Activated CD8-positive, alpha-beta memory T cell treated with anti-CD3 and anti-CD28 coated beads, Interleukin-2, amount 10 ng/mL, durations not matched to agents 7 days and 5 days (primary cell): Measurements from ENCODE around the gene C16orf92. TPM values are rescaled to one million over a fixed set of nuclear protein-coding genes. Genes with fewer than 3 reads are reported as not detected.
"Not testable (repeated sequence)": the region's sequence is repeated elsewhere in the genome, so short reads cannot be mapped to it uniquely, and the experiment has no call there.

ENCODE experiments used
- ATAC-seq: fragments of 150-1000 bp; cut with Tn5 transposase; one replicate; pipeline ENCODE4 v1.10.0; 2021; ENCODE audit warnings: moderate library complexity
- CTCF ChIA-PET: fragments of 350-600 bp; sonication (Branson Sonifier 250); formaldehyde crosslinking; loops from one replicate; lab custom pipeline; 2021; ENCODE audit warnings: antibody characterized with exemption; lab: Charles Lee
- DNase-seq: peaks from one replicate; pipeline ENCODE4 v3.0.0-alpha.2; 2020
- H3K27ac Mint-ChIP-seq: one replicate; pipeline ENCODE4 v1.8.0; 2021; ENCODE audit warnings: mild to moderate bottlenecking, mixed read lengths
- H3K27me3 Mint-ChIP-seq: one replicate; pipeline ENCODE4 v1.8.0; 2021; ENCODE audit warnings: mixed read lengths
- H3K36me3 Mint-ChIP-seq: one replicate; pipeline ENCODE4 v1.8.0; 2021; ENCODE audit warnings: mild to moderate bottlenecking, mixed read lengths
- H3K4me1 Mint-ChIP-seq: one replicate; pipeline ENCODE4 v1.8.0; 2021; ENCODE audit warnings: mixed read lengths
- H3K4me3 Mint-ChIP-seq: one replicate; pipeline ENCODE4 v1.8.0; 2021; ENCODE audit warnings: mild to moderate bottlenecking, moderate library complexity, mixed read lengths
- H3K9me3 Mint-ChIP-seq: one replicate; pipeline ENCODE4 v1.8.0; 2022; ENCODE audit warnings: low read depth, mixed read lengths
- total RNA-seq, 2 experiments: library from RNA; stranded (reverse); gene quantifications; one replicate each; pipeline ENCODE4 v1.2.3, GENCODE V29; 2021

Gene C16orf92
- total RNA-seq, 2 experiments from 2014 or later = not detected

DNA sequence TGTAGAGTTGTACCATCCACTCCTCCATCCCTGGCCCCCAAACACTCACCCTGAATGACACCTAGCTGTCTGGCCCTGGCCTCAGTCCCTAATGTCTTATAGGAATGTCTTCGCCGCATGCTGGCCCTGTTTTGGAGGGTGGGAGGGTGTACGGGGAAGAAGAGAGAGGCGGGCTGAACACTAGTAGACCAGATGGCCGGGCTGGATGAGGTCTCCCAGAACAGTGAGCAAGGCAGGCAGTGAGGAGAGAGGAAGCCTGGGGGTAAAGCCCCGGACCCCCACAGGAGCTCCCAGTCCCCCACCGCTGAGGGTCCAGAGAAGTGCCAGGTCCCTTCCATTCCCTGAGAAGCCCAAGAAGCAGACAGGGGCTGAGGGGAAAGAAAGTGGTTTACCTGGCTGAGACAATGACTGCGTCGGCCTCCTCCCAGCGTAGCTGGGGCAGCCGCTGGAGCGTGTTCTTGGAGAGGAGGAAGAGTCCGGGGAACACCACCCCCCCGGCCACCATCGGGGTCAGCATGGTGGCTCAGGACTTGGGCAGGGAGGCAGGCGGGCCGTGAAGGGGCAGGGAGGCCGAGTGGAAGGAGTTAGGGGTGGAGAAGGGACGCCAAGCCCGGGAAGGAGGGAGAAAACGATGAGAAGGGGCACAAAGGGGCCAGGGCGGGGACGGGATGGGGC lies 7.2 kb downstream of the C16orf92 start:
- ATAC-seq (no peak), DNase-seq (no peak)
- CTCF ChIA-PET = interaction anchor here (0.6 to 4.1 kb wide), 4 partner anchors 9 to 181 kb away, joined by 3 to 39 read pairs (median 28); no protein-coding TSS in a partner anchor
- no peak overlapping the region for H3K27ac Mint-ChIP-seq
- H3K4me3 Mint-ChIP-seq = no peak overlapping the region
- peaks cover 65% of the 10 kb centered on the region for H3K27me3 Mint-ChIP-seq
- H3K36me3 Mint-ChIP-seq = no peaks in the 10 kb centered on the region
- no peaks in the 10 kb centered on the region for H3K9me3 Mint-ChIP-seq
- peaks cover 17% of the 10 kb centered on the region for H3K4me1 Mint-ChIP-seq

DNA sequence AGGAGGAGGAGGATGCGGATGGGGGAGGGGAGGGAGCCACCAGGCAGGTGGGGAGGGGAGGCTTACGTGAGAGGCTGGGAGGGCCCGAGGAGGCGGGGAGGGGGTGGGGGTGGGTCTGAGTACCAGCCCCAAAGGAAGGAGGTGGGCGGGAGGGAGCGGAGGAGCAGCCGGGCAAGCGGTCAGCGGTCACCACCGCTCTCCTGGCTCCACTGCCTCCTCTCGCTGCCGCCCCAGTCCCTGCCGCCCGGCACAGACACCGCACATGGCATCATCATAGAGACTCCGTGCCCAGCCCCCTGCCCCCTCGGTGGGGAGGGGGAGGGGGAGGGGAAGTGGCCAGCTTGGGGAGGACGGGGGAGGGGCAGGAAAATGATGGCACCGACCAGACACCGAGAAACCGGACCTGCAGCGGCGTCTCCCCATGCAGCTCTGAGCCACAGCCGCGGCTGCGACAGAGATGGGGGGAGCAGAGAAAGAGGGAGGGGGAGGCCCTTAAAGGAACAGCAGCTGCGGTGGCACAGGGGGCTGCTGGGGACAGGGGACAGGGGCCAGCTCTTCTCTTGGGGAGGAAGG lies 7.9 kb downstream of the C16orf92 start, which contains the start of gene TLCD3B:
TLCD3B (minus strand) TSS at position 431 of the 573 bp plus-strand sequence. CDS start 744 bp downstream, outside the sequence.
- no peak for ATAC-seq
- no peak for DNase-seq
- Mint-ChIP-seq H3K9me3 (no peaks in the 10 kb centered on the region), H3K36me3 (no peaks in the 10 kb centered on the region), H3K27ac (no peak within 1 kb of the TSS), H3K4me1 (peaks cover 21% of the 10 kb centered on the region), H3K27me3 (peaks cover 67% of the 10 kb centered on the region), H3K4me3 (no peak within 1 kb of the TSS)
- CTCF ChIA-PET = interaction anchor here (0.7 to 4.1 kb wide), 17 partner anchors 8 to 339 kb away, joined by 3 to 40 read pairs (median 12); partner anchors contain the start of genes ALDOA, C16orf92, HIRIP3 and INO80E

DNA sequence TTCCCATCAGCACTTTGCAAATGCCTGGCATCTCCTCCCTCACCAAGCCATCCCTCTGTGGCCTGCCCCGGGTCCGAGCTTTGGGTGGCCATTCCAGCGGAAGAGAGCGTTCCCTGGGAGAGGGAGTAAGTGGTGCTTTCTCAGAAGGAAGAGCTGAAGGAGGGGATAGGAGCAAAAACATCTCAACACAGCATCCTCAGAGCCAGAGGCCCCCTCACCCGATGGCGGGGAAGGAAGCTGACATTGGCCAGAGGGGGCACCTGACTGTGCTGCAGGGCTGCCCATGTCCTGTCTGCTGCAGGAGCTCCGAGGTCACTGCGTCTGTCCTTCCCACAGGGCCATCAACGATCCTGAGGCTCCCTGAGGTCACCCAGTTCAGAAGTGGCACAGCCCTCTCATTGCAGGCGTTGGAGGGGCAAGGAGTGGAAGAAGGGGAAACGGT lies 8.5 kb downstream of the C16orf92 start:
- Mint-ChIP-seq H3K27ac (no peak overlapping the region), H3K4me3 (no peak overlapping the region), H3K9me3 (no peaks in the 10 kb centered on the region), H3K27me3 (peaks cover 70% of the 10 kb centered on the region), H3K4me1 (peaks cover 21% of the 10 kb centered on the region), H3K36me3 (no peaks in the 10 kb centered on the region)
- CTCF ChIA-PET = interaction anchor here (0.6 to 4.1 kb wide), 35 partner anchors 8 to 915 kb away, joined by 3 to 40 read pairs (median 6); partner anchors contain the start of genes ALDOA, ASPHD1, C16orf92 and CDIPT
- ATAC-seq = no peak
- no peak for DNase-seq

DNA sequence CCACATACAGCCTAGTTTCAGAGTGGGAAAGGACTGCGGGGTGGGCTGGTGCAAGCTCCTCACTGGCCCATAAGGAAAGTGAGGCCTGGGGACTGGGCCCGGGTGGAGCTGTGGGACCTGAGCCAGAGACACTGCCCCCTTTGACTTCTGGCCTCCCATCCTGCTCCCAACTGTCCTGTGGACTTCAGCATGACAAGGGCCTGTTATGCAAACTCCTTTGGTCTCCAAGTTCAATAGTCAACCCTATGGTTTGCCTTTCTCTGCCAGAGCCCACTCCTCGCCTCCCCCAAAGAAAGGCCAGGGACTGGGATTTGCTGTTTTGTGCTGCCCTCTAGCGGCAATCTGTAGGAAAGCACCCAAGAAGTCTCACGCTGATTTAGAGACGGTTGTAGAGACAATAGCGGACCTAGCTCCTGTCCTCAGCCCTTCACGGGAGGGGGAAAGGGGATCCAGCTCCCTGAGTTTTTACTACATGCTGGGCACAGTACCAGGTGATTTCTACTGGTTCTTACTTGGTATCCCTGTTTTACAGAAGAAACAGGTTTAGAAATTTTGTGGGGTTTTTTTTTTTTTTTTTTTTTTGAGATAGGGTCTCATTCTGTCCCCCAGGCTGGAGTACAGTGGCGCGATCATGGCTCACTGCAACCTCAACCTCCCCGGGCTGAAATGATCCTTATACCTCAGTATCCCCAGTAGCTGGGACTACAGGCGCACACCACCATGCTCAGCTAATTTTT lies 9.3 kb downstream of the C16orf92 start:
- CTCF ChIA-PET = interaction anchor here (0.6 to 4.1 kb wide), 53 partner anchors 9 to 1048 kb away, joined by 3 to 40 read pairs (median 5); partner anchors contain the start of genes ALDOA, ASPHD1, C16orf92 and CDIPT
- Mint-ChIP-seq H3K36me3 (no peaks in the 10 kb centered on the region), H3K4me1 (peaks cover 21% of the 10 kb centered on the region), H3K9me3 (no peaks in the 10 kb centered on the region), H3K27me3 (peaks cover 64% of the 10 kb centered on the region), H3K27ac (no peak overlapping the region), H3K4me3 (no peak overlapping the region)
- DNase-seq = peak; percentile 80
- peak; percentile 70 for ATAC-seq

DNA sequence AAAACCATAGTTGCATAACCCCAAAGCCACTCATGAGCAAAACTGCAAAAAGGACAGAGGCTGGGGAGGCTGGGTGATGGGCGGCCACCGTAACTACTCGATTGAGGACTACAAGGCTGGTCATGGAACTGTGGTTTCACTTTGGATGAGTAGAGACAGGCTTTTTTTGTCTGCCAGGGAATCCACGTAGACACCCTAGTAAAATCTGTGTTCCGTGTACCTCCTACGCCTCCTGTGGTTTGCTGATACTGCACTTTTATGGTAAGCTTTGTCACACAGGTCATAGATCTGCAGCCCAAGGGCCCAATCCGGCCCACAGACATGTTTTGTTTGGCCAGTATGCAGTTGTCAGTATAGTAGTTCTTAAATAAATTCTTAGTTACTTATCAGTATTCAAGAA lies 10.3 kb downstream of the C16orf92 start:
- Mint-ChIP-seq H3K4me1 (peaks cover 21% of the 10 kb centered on the region), H3K36me3 (no peaks in the 10 kb centered on the region), H3K4me3 (no peak overlapping the region), H3K27ac (no peak overlapping the region), H3K9me3 (no peaks in the 10 kb centered on the region), H3K27me3 (peaks cover 57% of the 10 kb centered on the region)
- DNase-seq (no peak), ATAC-seq (no peak)
- CTCF ChIA-PET = interaction anchor here (1.1 to 4.1 kb wide), 13 partner anchors 9 to 332 kb away, joined by 3 to 40 read pairs (median 11); partner anchors contain the start of genes HIRIP3, INO80E and TBX6

DNA sequence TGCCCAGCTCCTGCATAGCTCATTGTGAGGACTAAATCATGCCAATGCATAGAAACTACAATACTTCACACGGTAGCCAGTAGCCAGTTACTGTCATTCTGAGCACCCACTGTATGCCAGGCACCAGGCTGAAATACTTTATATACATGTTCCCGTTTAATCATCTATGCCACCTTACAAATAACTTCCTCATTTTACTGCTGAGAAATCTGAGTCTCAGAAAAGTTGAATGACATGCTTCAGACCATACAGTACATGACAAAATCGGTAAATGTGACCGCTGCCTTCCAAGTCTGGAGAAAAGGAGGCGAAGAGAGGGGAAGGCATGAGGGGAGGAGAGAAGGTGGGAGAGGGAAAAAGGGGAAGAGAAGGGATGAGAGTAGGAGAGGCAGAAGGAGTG lies 17.2 kb downstream of the C16orf92 start:
- Mint-ChIP-seq H3K36me3 (no peaks in the 10 kb centered on the region), H3K9me3 (peaks cover 2% of the 10 kb centered on the region), H3K27me3 (peaks cover 28% of the 10 kb centered on the region), H3K4me3 (no peak overlapping the region), H3K27ac (no peak overlapping the region), H3K4me1 (peaks cover 6% of the 10 kb centered on the region)
- CTCF ChIA-PET = interaction anchor here (1.4 to 6.0 kb wide), 2 partner anchors 8 to 13 kb away, joined by 4 to 37 read pairs; partner anchors contain the start of gene TLCD3B
- no peak for ATAC-seq
- DNase-seq = no peak

DNA sequence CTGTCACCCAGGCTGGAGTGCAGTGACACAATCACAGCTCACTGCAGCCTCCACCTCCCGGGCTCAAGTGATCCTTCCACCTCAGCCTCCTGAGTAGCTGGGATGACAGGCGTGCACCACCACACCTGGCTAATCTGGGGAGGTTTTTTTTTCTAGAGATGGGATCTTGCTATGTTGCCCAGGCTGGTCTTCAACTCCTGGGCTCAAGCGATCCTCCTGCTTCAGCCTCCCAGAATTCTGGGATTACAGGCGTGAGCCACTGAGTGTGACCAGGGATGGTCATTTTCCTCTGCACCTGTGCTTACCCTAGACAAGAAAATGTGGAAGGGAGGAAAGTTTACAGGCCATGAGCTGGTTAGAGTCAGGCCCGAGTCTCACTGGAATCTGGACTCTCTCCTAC lies 17.7 kb downstream of the C16orf92 start:
- H3K9me3 Mint-ChIP-seq, H3K27ac Mint-ChIP-seq, H3K4me3 Mint-ChIP-seq, H3K36me3 Mint-ChIP-seq, ATAC-seq, H3K4me1 Mint-ChIP-seq, DNase-seq: not testable (repeated sequence)
- CTCF ChIA-PET = interaction anchor here (1.1 to 6.0 kb wide), 3 partner anchors 9 to 102 kb away, joined by 4 to 37 read pairs (median 4); partner anchors contain the start of gene TLCD3B
- H3K27me3 Mint-ChIP-seq = peaks cover 23% of the 10 kb centered on the region

DNA sequence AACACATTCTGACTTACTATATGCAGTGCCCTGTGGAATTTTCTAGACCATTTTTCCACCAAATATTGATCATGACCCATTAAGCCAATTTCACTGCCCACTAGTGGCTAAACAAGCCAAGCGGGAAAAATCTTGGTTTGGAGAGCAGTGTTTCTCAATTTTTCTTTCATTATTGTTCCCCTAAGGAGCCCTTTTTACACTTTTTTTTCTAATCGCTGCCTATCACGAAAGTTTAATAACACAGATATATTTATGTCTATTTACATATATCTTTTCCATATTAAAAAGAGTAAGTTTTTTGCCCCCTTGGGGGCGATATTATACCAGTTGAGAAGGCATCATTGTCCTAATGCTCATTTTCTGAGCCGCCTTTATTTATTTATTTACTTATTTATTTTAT lies 18.8 kb downstream of the C16orf92 start:
- CTCF ChIA-PET = interaction anchor here (1.1 to 6.0 kb wide), 3 partner anchors 10 to 101 kb away, joined by 4 to 37 read pairs (median 4); partner anchors contain the start of genes ALDOA and TLCD3B
- H3K4me3 Mint-ChIP-seq = no peak overlapping the region
- peaks cover 19% of the 10 kb centered on the region for H3K27me3 Mint-ChIP-seq
- ATAC-seq = no peak
- DNase-seq = no peak
- peaks cover 5% of the 10 kb centered on the region for H3K4me1 Mint-ChIP-seq
- H3K36me3 Mint-ChIP-seq = no peaks in the 10 kb centered on the region
- peaks cover 3% of the 10 kb centered on the region for H3K9me3 Mint-ChIP-seq
- no peak overlapping the region for H3K27ac Mint-ChIP-seq

DNA sequence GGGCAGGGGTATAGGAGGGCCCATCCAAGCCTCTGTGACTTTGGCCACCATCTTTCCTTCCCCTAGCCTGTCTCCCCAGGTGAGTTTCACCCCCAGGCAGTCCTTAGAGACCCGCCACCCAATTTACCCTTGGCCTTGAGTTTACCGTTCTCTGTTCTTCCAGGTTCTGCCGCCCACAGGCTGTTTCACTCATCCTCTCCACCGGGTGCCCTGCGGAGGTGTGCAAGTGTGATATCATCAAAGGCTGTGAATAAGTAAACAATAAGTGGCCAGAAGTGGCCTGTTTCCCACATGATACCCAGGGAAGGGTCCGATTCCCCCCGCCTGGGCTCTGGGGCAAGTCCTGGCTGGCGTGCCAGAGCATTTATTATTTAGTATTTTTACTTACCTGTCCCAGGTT lies 23.2 kb downstream of the C16orf92 start:
- Mint-ChIP-seq H3K4me3 (no peak overlapping the region), H3K9me3 (peaks cover 3% of the 10 kb centered on the region), H3K27me3 (peaks cover 9% of the 10 kb centered on the region), H3K36me3 (no peaks in the 10 kb centered on the region), H3K27ac (no peak overlapping the region), H3K4me1 (peaks cover 9% of the 10 kb centered on the region)
- CTCF ChIA-PET = interaction anchor here (1.3 to 1.9 kb wide), 2 partner anchors 14 to 355 kb away, joined by 3 to 5 read pairs; no protein-coding TSS in a partner anchor
- DNase-seq (no peak), ATAC-seq (peak; percentile 14)

DNA sequence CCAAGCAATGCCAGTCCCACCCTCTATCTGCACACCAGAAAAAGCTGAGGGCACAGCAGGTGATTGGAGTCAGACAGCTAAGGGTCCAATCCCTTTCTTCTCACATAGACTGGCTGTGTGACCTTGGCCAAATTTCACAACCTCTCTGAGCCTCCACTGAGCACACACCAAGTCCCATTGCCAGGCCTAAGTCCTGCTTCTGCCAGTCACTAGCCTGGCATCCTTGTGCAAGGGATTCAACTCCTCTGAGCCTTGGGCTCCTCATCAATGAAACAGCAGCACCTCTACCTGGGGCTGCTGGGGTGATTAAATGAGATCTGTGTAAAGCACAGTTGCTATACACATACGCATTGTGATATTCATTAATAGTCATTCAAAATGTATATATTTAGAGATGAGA lies 23.6 kb downstream of the C16orf92 start:
- H3K9me3 Mint-ChIP-seq = peaks cover 3% of the 10 kb centered on the region
- CTCF ChIA-PET = interaction anchor here (1.3 to 1.9 kb wide), 2 partner anchors 14 to 355 kb away, joined by 3 to 5 read pairs; no protein-coding TSS in a partner anchor
- peaks cover under 1% of the 10 kb centered on the region for H3K36me3 Mint-ChIP-seq
- peaks cover 8% of the 10 kb centered on the region for H3K27me3 Mint-ChIP-seq
- ATAC-seq (no peak), DNase-seq (no peak)
- peaks cover 11% of the 10 kb centered on the region for H3K4me1 Mint-ChIP-seq
- no peak overlapping the region for H3K27ac Mint-ChIP-seq
- no peak overlapping the region for H3K4me3 Mint-ChIP-seq

DNA sequence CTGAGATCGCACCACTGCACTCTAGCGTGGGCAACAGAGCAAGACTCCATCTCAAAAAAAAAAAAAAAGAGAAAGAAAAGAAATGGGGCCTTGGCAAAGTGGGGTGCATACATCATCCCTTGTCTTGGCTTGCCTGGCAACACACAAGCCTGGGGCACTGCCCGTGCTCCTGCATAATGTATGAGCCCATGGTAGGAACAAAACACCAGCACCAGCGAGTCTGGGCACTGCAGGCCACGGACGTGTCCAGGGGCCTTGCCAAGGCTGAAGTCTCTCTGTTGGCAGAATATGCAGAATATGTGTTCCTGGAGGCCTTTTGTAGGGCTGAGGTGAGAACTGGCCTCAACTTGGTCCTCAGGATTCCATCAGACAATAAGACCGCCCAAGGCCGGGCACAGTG lies 26.9 kb downstream of the C16orf92 start:
- H3K4me3 Mint-ChIP-seq = no peak overlapping the region
- CTCF ChIA-PET = interaction anchor here (2.0 to 2.5 kb wide), 2 partner anchors 17 to 42 kb away, joined by 5 to 11 read pairs; partner anchors contain the start of gene TBX6
- H3K27ac Mint-ChIP-seq = no peak overlapping the region
- no peaks in the 10 kb centered on the region for H3K27me3 Mint-ChIP-seq
- peaks cover 27% of the 10 kb centered on the region for H3K4me1 Mint-ChIP-seq
- peaks cover 2% of the 10 kb centered on the region for H3K36me3 Mint-ChIP-seq
- DNase-seq (no peak), ATAC-seq (no peak)
- peaks cover 3% of the 10 kb centered on the region for H3K9me3 Mint-ChIP-seq

DNA sequence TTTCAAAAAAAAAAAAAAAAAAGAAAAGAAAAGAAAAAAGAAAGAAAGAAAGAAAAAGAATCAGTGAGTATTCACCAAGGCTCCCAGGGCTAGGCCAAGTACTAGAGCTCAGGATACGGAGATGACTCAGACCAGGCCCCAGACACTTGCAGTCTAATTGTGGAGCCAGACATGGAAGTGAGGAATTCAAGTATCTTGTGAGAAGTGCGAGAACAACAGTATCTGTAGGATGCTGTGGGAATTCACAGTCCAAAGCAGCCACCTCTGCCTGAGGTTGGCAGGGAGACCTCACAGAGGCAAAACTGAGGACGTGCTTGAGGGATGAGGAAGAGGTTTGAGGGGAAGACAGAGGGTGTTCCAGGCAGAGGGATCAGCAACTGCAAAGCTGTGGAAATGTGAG lies 28.5 kb downstream of the C16orf92 start:
- Mint-ChIP-seq H3K27ac (peak overlapping the region; percentile 55), H3K9me3 (no peaks in the 10 kb centered on the region), H3K4me3 (peak overlapping the region; percentile 71), H3K4me1 (peaks cover 29% of the 10 kb centered on the region), H3K36me3 (peaks cover 2% of the 10 kb centered on the region), H3K27me3 (no peaks in the 10 kb centered on the region)
- DNase-seq = no peak
- no peak for ATAC-seq
- CTCF ChIA-PET = interaction anchor here (3.2 kb wide), 1 partner anchor 19 kb away, joined by 16 read pairs; the partner anchor contains the start of gene TLCD3B
